Left lobe of liver (tissue), 2 donors: ENCODE measurements around the gene FREM1. TPM values are rescaled to one million over a fixed set of nuclear protein-coding genes. Genes with fewer than 3 reads are reported as not detected.

Experiments used
- ATAC-seq: fragments of 200-7000 bp; cut with Tn5 transposase; one replicate; pipeline ENCODE4 v1.9.1; 2020; ENCODE audit warnings: mild to moderate bottlenecking, moderate library complexity
- DNase-seq: peaks from one replicate; pipeline ENCODE4 v3.0.0-alpha.2; 2020; ENCODE audit warnings: low spot score
- total RNA-seq: library from RNA; stranded (reverse); gene quantifications from one replicate; pipeline ENCODE4 v1.2.1, GENCODE V29; 2021
- donor health status: DM: no; HTN: no; CAD: no; lungs with moderate emphysema.
- donor health status: DM: no; HTN: yes; CAD: no.

The FREM1 gene
- total RNA-seq, 1 donor from 2014 or later: 0.86 TPM

DNA sequence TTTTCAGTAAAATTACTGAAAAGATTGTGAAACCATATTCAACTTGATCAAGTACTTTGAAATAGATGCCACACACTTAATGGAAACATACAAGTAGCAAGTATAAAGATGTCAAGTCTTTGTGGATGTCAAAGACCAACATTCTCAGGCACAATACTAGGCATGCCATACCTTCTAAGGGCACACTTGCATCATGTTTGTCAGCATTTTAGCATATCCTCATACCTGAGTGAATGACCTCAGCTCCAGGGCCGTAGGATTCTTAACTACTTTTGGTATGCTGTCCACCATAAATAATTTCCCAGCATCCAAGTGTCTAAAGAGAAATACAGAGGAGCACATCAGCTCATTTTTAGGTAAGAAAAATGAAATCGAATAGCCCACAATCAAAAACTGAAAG lies 86.4 kb downstream of the FREM1 start:
- no peak for ATAC-seq
- DNase-seq: no peak

DNA sequence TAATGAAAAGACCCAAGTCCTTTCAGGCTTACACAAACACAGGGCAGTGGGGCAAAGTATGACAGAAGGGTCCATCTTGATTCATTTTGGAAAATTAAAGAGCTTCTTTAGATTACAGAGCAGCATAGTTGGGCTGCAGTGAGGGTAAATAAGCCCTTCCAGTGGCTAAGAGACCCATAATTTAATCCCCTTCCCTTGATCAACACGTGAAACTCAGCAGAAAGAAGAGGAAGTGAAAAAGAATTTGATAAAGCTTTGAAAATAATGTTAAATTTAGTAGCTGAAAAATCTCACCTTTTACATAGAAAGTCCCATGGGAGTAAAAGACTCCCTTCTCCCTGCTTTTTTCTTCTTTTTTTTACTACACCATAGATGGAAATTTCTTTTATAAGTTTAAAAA lies 87.6 kb downstream of the FREM1 start:
- DNase-seq (no peak), ATAC-seq (no peak)

DNA sequence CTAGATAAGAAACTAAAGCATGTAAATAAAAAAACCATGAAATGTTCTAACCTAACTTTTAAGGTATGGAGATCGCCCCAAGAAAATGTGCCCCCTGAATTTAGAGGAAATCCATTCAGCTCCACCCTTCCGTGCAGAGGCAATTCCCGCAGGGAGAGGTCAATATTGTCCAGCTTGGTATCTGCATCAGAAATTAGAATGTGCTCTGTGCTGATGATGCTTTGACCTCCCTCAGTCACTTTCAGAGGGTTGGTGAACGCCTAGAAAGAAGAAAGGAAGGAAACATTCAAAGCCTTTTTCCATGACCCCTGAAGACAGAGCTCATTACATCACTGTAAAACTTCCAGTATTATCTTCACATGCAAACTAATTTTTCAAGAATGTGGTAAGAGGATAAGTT lies 91.0 kb downstream of the FREM1 start:
- no peak for DNase-seq
- no peak for ATAC-seq

DNA sequence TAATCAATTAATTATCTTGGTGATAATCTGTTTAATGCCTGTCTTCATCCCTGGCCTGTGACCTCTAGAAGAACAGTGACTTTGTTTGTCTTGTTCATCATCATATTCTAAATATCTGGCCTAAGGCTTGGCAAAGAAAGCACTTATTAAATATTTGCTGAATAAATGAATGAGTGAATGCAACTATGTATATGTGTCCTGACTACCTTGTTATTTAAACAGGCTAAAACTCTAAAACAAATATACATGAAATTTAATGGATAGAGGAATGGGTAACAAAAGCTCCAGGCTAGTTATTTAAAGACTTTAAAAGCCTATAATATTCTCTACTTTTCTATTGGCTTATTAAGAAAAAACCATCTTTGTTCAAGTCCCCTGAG lies 96.0 kb downstream of the FREM1 start:
- no peak for DNase-seq

DNA sequence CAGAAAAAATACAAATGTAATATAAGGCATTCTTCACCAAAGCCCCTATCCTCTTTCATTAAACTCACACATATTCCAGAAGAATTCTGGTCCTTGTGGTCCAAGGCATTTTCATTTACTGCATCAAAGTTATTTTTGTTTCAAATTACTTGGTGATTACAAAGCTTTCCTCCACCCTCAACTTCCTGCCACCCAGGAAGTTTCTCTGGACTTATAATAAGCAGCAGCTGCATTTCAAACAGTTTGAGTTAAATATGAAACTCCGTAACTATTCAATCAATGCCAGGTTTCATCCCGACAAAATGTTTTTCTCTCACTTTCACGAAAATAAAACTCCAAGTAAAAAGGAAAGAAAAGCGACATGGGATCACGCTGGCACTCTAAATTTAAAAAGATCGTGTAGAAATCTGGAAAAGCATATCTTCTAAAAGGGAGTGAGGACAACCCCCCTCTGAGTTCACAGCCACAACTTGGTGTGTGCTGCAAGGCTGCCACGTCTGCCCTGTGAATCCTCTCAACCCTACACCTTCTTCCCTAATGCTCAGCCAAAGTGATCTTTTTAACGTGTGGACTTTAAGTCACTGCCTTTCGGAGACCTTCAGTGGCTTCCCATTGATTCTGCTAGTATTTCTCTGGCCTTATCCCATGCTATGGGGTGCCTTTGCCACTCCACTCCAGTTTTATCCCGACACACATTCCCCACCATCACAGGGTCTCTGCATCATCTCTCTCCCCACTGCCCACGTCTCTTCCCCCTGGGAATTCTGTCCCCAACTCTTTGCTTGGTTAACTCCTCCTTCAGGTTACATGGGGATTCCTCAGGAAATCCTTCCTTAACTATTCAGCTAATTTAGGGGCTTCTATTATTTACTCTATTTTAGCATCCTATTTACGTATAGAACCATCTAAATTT lies 96.6 kb downstream of the FREM1 start:
- no peak for ATAC-seq
- DNase-seq: no peak

More for the DNA sequence above, 96.0 kb downstream of the FREM1 start:
- ATAC-seq: no peak

DNA sequence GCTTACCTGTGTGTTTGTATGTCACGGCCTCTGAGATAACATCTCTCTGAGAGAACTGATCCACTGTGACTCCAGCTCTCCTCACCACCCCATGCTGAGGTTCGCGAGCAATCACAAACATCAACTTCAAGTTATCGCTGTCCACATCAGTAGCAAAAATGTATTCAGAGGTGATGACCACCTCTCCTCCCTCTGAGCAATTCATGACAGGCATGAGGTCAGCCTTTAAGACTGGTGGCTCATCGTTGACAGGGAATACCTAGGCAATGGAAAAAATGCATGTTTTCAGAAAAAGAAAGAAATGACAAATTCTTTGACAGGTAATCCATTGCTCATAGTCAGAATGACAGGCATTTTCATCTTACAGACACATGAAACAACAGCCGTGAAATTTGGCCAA lies 97.4 kb downstream of the FREM1 start:
- ATAC-seq (no peak), DNase-seq (no peak)

DNA sequence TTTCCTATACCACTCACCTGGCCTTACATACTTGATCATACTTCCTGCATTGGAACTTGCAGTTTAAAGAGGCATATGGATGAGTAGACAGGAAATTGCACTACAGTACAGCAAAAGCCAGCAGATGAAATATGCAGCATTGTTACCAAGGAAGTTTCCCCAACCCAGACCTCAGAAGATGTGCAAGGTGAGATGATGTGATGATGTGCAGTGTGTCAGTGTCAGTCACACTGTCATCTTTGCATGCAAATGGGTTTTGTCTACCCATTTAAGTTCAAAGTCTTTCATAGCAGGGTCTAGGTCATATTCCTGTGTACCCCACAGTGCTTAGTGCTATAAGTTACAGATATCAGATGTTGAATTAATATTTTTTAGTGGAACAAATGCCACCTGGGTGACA lies 98.4 kb downstream of the FREM1 start:
- no peak for ATAC-seq
- no peak for DNase-seq

DNA sequence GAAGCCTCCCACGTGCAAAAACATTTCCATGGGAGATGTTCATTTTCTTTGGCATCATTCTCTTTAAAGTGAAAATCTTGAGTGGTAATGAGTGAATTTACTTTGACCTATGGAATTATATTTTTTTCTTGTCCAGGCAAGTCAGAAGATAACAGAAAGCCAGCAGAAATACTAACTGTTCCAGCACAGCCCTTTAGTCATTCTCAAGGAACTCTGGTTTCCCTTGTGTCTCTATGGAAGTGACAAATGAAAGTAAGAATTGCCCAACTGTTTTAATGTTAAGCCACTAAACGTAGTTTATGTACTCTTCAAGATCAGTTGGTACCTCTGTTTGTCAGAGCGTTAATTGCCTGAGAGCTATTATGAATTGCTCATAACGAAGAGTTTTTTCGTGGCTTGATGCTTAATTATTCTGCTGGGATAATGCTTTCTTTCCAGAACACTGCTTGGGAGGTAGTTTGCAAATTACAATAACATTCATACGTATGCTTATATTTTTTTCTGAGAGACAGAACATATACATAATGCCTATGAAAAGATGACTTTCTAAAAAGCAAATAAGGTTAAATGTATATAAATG lies 103.2 kb downstream of the FREM1 start:
- DNase-seq: no peak
- ATAC-seq: no peak

DNA sequence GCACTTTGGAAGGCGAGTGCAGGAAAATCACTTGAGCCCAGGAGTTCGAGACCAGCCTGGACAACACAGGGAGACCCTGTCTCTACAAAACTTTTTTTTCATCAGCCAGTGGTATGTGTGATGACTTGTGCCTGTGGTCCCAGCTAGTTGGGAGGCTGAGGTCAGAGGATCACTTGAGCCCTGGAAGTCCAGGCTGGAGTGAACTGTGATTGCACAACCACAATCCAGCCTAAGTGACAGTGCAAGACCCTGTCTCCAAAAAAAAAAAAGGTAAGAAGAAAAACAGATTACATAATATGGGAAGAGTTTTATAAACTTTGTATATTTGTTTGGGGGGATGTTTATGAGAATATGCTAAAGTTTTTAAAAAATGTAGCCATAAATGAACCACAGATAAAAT lies 111.2 kb downstream of the FREM1 start:
- no peak for DNase-seq
- ATAC-seq: no peak

DNA sequence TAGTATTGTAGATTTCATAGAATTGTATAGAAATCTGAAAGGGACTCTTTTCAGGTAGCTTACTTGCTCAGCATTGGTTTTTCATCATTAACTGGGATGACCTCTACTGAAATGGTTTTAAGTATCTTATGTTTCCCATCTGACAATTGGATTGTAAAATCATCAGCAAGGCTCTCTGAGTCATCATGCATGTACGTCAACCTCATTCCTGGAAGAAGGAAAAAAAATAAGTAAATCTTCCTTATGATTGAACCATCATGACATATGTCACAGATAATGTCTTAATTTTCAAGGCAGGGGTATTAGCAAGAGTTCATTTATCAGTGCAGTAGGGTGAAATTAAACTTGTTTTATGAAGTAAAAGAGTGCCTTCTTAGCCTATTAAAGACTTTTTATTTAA lies 112.8 kb downstream of the FREM1 start:
- ATAC-seq: no peak
- DNase-seq: no peak

DNA sequence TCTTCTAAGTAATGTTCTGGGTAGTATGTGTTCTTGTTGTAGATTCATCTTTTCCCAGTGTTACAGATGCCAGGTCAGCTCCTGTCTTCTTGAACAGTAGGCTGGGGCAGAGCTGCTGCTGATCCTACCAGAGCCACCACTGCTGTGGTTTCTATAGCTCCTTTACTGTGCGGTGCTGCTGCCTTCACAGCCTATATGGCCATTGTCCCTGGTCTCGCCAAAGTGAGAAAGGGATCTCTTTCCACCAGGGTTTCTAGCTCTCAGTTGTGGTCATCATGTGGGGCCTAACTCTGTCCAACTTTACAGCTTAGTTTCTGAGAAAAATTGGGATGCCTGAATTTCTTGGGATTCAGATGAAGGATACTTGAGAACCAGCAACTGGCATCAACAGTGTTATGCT lies 116.8 kb downstream of the FREM1 start:
- ATAC-seq: no peak
- no peak for DNase-seq

DNA sequence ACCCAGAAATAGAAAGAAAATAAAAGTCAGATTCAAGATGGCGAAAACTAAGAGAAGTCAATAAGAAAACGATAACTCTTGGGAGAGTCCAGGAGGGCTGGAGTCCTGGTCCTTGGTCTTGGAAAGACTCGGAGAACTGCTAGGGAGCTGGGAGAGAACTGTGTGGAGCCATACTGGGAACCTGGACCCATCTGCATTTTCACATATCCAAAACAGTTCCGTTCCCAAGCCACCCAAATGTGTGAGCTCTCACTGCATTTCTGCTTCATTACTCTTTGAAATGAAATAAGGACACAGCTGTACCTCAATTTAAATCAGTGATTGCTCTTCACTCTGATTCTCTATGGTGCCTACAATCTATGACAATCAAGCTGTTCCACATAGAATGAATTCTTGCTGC lies 119.6 kb downstream of the FREM1 start:
- DNase-seq: no peak
- ATAC-seq: no peak

DNA sequence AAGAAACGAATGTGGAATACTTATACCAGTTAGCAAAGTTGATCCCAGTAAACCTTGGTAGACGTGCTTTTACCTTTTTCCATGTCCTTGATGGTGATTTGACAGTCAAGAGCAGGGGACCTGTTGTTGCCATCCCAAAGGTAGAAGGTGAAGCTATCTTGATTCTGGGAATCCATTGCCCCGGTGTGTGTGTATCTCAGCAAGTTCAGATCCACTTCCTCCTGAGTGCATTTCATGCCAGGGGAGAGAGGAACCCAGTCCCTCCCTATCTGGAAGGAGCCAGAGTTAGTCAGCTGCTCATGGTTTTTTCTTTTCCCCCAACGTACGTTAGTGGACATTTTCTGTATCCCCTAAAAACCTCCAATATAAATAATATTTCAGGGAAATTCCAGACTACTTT lies 121.4 kb downstream of the FREM1 start:
- DNase-seq (no peak), ATAC-seq (no peak)

DNA sequence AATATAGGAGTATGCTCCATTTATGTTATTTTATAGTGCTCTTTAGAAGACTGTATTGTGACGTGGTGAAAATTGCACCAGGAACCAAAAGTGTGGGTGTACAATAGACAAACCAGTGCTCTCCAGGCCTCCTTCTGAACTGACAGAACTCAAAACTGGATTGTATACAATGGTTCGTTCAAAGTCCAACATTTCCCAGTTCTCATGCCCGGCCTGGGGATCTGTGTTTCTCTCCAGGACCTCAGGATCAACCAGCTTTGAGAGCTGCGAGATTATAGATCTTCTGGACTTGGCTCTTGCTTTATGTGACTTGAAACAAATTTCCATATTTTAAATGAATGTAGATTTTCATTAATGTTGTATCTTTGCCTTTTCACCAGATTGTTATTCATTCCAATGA lies 126.9 kb downstream of the FREM1 start:
- DNase-seq (no peak), ATAC-seq (no peak)

DNA sequence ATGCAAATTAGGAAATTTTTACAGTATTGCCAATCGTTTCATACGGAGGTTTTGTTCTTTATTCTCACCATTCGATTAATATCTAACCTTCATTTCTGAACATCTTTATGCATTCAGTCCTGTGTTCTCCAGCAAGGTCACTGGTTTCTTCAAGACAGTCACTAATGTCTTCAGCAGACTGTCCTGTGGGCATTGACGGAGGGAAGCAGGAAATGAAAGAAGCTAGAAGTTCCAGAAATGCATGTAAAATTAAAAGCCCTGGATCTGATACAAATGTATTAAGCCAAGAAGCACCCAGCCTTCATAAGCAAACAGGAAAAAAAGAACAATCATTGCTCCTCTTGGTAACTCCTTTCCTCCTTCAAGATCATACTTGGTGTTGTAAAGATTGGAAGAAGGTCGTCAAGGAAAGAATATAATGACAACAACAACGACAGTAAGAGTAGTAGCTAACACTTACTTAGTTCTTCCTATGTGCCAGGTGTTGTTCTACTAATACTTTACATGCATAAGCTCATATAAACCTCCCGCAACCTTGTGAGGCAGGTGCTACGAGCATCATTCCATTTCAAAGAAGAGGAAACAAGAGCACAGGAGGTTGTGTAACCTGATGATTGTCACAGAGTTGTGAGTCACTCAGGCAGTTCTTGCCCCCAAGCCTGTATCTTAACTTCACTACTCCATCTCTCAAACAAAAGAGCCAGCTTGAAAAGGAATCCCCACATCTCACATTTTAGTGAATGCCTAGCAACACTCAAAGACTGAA lies 127.8 kb downstream of the FREM1 start:
- no peak for ATAC-seq

DNA sequence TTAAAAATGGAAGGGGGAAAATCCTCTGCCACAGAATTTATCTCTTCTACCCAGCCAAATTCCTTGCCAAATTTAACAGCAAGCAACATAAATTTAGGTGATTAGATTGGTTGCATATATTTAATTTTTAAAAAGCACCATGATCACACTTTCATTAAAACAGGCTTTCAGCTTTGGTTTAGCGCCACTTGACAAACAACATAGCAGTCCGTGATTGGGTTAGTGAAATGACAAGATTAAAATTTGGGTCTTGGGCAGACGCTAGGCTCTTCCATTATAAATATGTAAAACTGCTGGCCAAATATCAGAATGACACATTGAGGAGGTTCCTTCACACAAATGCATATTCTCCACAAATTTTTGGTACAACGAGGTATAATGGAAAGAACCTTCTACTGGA lies 129.5 kb downstream of the FREM1 start:
- ATAC-seq (no peak), DNase-seq (no peak)

More for the DNA sequence above, 127.8 kb downstream of the FREM1 start:
- no peak for DNase-seq

DNA sequence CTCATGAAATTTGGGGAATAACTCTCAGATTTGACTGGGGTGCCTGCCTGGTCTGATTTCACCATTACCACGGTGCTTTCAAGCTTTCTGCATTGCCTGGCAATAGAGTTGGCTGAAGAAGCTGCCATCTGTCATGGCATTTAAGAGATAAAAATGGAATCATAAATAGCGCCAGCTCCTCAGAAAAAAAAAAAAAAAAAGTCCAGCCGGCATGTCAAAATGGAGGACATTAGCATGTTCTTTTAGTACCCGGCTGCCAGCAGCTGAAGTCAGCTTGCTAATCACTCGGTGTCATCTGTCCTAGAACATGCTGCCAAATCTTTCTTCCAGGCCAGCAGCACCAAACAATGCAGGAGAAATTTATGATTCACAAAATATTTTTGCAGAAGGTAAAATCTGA lies 130.0 kb downstream of the FREM1 start:
- no peak for ATAC-seq
- no peak for DNase-seq

DNA sequence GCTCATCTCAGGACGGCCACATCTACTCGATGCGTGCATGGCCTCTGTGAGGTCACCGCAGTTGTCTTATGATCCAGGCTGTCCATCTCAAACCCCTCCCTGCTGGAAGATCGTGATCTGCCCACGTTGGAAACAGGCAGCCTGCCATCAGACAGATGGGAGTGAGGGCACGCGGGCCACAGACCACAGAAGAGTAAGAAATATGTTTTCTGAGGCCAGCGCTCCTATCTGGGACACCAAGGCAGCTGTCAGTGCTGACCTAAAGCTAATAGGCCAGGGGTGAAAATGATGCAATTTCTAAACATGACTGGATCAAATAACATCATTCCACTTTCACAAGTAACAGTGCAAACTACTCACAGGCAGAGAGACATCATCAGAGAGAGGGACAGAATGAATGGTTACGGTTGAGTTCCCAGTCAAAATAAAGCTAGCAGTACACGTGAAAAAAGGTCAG lies 130.6 kb downstream of the FREM1 start:
- no peak for DNase-seq

DNA sequence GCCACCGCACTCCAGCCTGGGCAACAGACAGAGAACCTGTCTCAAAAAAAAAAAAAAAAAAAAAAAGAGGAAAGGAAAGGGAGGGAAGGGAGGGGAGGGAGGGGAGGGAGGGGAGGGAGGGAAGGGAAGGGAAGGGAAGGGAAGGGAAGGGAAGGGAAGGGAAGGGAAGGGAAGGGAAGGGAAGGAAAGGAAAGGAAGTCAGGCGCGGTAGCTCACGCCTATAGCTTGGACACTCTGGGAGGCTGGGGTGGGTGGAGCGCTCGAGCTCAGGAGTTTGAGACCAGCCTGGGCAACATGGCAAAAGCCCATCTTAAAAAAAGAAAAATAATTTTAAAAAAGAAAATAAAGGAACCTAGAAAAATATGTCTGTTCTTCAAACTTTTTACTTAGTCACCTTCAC lies 131.7 kb downstream of the FREM1 start:
- ATAC-seq (no peak), DNase-seq (no peak)

More for the DNA sequence above, 130.6 kb downstream of the FREM1 start:
- ATAC-seq: no peak

DNA sequence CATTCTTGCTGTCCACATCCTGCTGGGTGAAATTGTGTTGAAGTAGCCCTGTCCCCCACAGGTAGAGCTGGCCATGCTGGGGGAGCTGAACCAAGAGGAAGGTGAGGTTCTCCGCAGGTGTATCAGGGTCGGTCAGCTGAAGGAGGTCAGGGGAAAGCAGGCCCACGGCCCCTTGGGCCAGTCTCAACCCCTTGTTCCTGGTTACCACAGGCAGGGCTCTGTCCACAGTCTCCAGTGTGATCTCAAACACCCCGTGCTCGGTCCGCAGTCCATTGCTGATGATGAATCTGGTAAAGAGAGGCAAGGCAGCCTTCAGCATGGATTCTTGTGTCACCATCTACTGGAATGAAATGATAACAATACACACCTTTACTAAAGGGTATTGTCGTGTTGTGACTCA lies 134.3 kb downstream of the FREM1 start:
- no peak for ATAC-seq
- no peak for DNase-seq

DNA sequence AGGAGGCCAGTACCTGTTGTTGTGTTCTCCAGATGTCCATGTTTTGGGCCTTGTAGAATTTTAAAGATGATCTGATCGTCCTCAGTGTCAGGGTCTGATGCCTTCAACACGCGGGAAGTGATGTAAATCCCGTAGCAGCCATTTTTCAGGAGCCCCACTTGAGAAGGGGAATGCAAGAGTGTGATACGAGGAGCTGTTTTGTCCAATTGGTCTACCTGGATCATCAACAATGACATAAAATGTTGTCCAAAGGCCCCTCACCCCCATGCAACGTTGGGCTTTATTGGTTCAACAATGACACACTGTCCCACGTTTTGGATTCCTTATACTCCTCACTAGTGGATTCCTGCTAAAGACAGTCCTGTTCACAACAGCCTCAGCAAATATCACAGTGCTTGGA lies 139.6 kb downstream of the FREM1 start:
- no peak for ATAC-seq
- DNase-seq: no peak

DNA sequence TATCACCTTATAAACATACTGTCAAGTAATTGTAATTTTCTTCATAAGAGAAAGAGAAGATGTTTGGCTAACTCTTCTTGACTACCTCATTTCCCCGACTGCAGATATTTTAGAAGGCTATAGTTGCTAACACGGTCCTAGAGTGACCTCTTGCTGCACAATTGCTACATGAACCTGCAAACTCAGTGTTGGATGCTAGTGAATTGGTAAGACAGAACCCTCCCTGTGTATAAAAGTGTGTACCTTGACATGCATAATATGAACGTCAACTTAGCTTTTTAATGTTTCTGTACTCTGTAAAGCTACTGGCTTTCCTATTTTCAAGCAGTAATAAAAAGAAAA lies 141.0 kb downstream of the FREM1 start:
- DNase-seq (no peak), ATAC-seq (no peak)
